Measurements from ENCODE around the gene MCCC2.

GRCh38 chr5:71586941-71587765 lies at the start of gene MCCC2:
- no peak for TF ChIP-seq CTCF (IDR thresholded peaks at IDR 0.05)
- peak; percentile 89 for TF ChIP-seq POLR2A (IDR thresholded peaks at IDR 0.05)
